ENCODE data around the gene ATP10A.
"Not testable (repeated sequence)": the region's sequence is repeated elsewhere in the genome, so short reads cannot be mapped to it uniquely, and the experiment has no call there.

The ATP10A gene

DNA sequence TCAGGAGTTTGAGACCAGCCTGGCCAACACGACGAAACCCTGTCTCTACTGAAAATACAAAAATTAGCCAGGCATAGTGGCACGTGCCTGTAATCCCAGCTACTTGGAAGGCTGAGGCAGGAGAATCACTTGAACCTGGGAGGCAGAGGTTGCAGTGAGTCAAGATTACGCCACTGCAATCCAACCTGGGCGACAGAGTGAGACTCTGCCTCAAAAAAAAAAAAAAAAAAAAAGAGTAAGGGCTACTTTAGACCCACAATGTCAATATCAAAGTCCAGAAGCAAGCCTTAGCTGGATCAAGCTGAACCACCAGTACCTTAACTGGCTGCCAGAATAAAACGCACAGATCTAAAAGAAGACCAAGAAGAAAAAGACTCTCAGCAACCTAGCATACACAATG lies 17.8 kb upstream of the ATP10A start:
- DNase-seq, result not testable (repeated sequence)

DNA sequence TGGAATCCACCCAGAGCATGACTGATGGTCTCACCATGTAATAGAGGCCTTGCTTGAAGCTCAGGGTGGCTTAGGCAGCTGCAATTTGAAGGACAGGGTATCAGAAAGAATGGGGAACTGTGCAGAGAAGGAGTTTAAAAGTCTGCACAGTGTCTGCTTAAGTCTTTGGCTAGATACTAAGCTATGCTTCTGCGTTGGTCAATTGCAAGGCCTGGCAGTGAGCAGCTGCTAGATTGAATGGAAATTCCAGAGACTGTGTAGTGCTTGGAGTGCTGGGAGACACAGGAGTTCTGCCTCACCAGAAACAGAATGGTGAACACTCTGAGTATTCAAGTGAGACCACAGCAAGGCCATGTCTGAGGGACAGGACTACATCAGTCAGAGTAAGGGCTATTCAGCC lies 17.3 kb upstream of the ATP10A start:
- no peak for DNase-seq

DNA sequence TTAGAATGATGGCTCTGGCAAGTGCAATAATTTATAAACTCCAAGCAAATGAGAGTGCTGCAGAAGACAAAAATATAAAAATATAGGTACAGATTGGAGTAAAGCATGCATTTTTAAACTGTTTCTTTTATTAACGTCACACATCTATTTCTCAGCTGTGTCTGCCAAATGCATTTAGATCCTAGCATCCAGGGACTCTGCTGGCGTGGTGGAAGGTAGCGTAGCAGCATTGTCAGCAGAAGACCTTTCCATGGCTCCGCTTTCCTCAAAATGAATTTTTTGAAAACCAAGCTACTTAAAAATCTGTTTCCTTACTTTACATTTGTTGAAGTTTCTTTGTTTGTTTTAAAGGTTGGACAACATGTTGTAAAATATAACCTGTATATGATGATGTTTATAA lies 16.3 kb upstream of the ATP10A start:
- no peak for DNase-seq

DNA sequence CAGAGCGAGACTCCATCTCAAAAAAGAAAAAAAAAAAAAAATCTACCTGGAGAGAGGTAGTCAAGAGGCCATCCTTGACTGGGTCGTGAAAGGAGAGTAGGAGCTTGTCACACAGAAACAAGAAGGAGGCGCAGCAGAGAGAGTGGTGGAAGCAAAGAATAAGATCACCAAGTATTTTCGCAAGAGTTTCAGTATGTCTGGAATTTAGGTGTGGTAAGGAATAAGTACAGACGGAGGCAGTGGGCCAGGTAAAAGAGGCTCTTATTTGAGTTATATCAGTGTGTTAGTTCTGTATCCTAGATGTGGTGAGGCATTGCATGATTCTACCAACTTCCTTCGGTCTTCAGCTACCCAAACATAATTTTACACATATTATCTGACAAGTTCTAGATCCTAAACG lies 14.6 kb upstream of the ATP10A start:
- DNase-seq, result no peak

DNA sequence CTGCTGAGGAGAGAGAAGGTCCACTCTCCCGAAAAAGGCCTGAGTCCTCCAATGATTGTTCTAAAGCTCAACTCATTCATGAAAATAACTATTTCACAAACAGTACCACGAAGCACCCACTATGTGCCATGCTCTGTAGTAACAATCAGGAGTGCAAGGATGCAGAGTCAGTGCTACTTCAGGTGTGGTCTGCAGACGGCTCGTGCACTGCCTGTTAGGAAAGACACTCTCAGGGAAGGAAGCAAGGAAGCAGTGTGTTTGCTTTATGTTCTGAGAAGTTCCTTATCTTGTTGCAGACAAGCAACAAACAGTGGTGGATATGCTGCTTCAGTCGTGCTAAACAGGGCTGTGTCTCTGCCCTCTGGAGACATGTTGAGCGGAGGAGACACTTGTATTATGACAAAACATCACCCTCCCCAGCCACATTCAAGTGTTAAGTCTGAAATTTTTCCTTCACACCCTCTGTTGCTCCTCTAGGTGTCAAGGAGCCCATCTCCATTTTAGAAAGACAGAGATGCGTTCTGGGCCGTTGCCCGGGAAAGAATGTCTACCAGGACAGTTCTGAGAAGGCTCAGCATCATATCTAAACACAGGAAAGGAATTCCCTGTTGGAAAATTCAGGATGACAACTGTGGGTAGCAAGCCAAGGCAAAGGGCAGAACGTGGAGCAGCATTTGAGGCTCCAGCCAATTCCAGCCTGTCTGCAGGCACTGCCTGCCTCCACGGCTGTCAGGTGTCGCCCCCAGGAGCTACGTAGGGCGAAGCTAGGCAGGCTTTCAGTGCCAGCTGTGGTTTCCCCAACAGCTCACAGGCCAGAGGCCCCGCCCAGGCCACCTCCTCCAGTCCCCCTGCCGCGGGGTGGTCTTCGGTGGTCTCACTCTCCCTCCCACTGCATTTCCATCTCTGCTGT lies 13.4 kb upstream of the ATP10A start:
- no peak for DNase-seq

DNA sequence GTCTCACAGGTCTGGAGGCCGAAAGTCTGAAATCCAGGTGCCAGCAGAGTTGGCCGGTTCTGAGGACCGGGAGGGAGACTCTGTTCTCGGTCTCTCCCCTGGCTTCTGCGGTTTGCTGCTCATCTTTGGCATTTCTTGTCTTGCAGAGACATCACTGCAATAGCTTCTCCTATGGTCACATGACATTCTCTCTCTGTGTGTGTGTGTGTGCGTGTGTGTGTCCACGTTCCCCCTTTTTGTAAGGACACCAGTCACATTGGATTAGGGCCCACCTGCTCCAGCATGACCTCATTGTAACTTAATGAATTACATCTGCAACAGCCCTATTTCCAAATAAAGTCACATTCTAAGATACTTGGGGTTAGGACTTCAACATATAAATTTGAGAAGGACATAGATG lies 12.4 kb upstream of the ATP10A start:
- DNase-seq, result no peak

DNA sequence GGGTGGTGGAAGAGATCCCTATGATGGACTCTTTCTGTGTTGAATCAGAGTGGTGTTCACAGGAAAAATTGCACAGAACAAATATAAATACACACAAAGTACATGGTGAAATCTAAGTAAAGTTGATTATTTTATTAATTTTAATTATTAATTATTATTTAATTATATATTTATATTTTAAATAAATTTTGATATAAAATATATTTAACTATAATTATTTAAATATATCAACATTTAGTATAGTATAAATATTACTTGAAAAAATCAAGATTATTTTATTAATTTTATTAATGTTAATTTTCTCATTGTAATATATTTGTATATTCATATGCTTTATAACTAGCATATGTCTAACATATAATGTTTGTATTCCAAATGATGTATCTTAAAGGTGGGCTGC lies 11.3 kb upstream of the ATP10A start:
- DNase-seq, result no peak

DNA sequence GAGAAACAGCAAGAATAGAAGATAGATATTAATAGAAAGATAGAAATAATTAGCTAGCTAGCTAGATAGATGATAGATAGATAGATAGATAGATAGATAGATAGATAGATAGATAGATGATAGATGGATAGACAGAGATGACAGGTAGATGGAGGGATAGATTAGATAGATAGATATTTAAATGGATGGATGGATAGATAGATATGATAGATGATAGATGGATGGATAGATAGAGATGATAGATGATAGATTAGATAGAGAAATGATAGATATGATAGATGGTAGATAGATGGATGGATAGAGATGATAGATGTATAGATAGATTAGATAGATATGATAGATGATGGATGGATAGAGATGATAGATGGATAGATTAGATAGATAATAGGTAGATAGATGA lies 8.3 kb upstream of the ATP10A start:
- no peak for DNase-seq

DNA sequence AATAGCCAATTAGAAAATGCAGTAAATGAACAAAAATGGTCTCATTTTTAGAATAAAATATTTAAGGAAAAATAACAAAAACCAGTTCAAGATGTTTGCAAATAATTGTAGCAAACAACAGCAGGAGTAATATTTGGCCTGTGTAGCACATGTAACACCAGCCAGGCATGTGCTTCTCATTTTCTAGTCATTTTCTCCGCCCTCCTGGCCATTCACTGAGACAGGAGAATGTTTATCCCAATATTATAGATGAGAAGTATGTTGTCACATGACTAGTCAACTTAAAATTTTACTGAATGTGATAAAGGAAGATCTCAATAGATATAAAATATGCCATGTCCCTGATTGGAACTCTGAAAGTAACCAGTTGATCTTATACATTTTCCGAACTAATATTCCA lies 7.8 kb upstream of the ATP10A start:
- DNase-seq, result no peak

DNA sequence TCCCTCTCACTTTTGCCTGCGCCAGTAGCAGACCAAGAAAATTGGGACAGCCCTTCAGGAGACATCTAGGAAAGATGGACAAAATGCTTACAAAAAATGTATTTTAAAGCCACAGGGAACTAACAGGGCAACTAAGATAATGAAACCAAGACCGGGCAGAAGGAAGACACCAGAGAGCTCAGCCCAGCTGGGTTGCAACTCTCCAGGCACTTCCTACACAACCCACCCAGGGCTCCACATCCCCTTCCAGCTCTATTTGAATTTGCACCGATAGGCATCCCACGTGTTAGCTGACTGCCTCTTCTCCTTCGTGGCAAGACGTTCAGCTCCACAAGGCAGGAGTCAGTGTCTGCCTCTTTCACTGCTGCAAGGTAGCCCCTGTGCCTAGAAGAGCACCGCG lies 6.6 kb upstream of the ATP10A start:
- DNase-seq, result no peak

DNA sequence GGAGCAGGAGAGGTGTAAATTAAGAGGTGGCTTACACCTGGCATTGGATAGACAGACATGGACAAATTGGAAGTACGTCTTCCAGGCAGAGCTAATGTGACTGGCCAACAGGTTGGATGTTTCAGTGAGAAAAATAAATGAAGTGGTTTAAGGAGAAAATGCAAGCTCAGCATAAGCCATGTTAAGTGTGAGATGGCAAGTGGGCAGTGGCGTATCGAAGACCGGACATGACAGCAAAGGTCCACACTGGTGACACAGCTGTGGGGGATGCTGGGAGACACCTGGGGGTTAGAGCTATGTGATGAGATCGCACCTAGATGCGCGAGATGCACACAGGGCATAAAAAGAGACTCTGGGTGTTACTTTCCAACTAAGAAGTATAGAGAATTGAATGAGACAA lies 3.7 kb upstream of the ATP10A start:
- DNase-seq, result no peak

DNA sequence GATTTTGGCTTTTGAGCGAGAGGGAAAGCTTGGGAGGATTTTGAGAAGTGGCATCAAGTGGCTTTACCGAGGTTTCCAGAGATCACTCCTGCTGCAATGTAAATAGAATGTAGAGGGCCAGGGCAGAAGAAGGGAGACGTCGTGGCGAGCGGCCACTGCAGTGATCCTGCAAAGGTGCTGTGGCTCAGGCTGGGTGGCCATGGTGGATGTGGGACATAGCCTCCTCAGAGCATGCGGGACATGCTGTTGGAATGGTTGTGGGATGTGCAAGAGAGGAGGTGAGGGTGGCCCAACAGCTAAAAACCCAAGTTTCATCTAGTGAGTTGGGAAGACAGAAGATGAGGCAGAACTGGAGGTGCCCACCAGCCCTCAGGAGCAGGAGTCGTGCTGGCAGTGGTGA lies 3.1 kb upstream of the ATP10A start:
- no peak for DNase-seq

DNA sequence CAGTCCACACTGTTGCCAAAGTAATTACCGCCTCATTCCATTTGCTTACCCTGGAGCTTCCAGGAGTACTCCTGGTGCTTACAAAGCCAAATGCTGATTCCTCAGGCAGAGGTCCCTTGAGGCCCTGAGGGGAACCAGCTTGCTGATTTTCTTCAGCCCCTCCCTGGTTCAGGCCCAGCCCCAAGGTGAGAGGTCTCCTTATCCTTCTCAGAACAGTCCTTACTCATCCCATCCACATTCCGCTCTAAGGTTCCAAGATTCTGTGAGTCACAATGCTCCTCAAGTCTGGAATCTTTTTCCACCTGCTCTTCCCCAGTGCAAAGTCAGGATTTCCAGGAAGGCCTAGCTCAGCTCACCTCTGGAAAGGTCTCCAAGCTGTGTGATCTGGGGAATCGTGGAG lies 1.8 kb upstream of the ATP10A start:
- DNase-seq, result no peak

DNA sequence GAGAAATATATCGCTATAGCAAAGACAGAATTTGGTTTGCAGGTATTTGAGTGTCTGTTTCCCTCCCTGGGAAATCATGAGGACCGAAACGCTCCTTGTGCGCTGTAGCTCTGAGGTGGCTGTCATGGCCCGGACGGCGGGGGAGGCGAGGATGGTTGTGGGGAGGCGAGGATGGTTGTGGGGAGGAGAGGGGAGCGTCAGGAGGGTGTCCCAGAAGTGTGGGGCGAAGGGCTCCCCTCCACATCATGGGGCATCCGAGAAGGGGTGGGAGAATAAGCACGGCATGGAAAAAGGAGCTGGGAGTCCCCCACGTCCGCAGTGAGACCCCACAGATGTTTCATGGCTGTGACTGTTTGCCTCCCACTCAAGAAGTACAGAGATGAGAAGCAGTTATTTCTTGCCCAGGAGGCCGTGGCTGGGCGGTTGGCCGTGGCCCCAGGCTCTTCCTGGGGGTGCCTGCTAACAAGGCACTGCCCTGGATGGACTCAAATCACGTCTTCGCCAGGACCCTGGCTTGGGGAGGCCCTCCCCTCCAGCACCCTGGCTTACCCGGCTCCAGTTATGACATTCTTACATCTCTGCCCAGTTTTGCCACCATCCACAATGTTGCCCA lies 947 bp upstream of the ATP10A start:
- no peak for DNase-seq

DNA sequence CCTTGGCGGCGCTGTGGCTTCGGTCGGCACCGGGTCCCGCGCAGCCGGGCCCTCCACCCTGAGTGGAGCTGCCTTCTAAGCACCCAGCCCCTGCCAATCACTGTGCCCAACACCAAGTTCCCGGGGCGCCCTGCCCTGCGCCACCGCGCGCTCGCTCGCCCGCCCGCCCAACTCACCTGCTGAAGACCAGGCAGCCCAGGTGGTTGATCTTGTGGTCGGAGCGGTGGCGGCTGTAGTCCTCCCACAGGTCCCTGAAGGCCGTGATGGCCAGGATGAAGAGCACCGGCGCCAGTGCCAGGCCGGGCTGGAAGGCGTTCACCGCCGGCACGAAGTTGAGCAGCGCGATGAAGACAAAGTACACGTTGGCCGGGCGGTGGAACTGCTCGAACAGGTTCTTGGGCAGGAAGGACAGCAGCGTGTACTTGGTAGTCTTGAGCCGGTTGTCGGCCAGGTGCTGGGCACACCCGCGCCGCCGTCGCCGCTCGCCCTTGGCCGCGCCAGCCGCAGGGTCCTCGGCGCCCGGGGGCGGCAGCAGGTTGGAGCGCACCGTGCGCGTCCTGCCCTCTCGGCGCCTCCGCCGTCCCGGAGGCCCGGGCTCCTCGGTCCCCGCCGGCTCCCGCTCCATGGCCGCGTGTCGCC lies 536 bp downstream of the ATP10A start:
- DNase-seq, result peak; percentile 22 to 64 (median 32)

DNA sequence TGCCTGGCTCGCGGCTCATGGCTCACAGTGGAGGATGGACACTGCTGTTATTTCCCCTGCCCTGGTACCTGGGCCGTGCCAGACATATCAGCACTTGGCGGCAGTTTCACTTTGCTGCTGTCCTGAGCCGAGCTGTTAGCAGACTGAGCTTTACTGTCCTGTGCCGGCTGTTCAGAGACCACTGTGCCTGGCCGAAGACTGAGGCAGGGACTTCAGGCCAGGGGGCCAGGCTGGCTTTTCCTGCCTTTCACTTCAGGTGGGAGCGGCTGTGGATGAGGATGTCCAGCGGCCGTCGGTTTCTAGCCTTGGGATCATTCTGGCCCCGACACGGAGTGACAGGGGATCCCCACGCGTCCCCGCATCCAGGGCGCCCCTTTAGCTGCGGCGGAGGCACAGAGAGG lies 1.1 kb downstream of the ATP10A start:
- DNase-seq, result peak in 1 of 4 experiments; percentile 21

DNA sequence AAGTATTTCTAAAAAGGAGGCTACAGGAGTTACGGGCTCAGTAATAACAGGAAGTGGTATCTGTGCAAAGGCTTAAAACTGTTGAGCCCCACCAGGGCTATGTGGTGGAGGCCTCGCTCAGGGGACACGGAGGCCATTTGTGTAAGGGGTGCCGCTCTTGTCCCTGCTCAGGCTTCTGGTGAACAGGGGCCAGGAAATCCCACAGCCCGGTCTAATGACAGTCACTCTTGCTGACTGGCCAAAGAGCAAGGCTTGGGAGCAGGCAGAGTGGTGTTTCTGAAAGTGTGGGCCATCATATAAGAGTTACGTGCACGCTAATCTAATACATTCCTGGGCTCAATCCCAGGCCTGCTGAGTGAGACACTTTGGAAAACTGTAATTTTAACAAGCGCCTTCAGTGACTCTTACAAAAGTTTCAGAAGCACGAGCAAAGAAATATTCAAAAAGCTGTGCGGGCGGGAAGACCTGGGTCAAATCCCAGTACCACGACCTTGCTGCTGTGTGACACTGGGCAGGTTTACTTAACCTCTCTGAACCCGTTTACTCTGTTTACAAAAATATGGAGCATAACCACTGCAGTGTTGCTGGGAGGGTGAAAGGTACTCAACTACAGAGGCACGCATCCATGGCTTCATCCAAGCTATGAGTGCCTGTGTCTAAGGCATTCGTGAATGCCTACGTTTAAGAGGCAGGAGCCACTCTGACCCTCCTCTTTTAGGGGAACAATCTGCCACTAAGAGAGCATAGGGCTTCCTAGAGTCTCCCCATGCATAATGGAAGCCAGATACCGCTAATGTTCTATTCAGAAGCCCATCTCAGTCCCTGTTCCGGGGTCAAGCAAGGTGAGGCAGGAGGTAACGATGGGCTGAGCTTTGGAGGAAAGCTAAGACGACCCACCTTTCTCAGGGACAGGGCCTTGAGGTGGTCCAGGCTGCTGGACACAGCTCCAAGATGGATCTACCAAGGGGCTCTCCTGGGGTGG lies 2.0 kb downstream of the ATP10A start:
- peak in 2 of 4 experiments; percentile 25 to 39 for DNase-seq

DNA sequence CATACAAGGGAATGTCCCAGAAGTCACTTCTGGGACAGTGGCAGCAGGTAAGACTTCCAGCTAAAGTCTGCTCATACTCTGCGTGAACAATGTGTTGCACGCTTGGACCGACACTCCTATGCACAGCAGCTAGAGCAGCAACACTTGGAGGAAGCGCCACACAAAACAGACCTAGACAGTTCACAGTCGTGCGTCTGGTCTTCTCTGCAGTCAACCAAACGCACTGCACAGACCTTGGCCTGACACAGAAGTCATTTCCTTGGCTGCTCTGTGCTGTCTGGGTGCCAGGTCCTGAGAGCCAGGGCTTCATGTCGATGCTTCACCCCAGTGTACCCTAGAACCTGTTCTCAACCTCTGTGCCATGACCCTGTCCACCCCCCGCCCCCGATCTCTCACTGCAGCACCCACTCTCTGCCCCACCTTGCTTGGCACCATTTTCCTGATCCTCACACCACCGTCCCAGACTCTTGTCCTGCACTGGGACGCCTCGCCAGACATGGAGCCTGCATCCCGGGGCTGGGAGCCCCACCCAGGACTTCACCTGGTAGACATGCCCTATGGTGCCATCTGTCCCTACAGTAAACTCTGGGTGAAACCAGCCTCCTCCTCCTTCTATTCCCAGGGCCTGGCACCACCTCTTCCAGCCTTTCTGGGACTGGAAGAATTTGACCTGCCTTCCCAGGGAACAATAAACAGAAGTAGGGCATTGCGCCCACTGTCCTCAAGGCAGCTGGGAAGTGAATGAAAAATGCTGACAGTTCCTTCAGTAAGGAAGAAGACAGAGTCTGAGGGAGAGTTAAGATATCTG lies 3.1 kb downstream of the ATP10A start:
- peak in 2 of 4 experiments; percentile 41 to 51 for DNase-seq

DNA sequence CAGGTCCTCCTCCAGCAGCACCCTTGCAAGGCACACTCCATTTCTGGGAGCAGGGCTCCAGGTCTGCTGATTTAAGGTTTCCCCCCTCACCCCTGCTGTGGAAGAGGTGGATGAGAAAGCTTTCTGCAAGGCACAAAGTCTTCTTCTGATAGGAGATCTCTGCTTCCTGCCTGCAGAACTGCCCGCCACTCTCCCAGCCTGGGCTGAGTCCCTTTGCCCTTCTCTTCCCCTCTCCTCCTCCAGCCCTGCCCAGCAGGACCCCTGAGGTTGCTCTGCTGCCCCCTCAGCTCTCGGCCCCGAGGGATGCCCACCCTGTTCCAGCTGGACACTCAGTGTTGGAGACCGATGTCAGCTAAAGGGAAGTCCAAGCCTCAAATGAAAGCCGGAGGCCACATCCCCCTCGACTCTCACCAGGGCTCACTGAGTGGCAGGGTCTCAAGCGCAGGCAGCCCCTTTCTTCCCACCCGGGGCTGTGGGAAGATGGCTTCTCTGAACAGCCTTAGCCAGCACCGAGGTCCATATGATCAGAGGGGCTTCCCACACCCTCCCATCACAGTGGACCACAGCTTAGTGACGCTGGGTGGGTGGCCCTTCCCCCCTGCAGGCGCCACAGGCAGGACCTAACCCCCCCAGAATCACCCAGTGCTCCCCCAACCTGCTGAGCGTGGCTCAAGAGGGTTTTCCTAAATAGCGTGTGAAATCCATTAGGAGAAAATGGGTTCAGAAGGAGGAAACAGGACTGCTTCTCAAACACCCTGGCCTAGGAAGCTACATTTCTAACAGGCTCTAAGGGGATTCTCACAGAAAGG lies 4.0 kb downstream of the ATP10A start:
- DNase-seq, result no peak

DNA sequence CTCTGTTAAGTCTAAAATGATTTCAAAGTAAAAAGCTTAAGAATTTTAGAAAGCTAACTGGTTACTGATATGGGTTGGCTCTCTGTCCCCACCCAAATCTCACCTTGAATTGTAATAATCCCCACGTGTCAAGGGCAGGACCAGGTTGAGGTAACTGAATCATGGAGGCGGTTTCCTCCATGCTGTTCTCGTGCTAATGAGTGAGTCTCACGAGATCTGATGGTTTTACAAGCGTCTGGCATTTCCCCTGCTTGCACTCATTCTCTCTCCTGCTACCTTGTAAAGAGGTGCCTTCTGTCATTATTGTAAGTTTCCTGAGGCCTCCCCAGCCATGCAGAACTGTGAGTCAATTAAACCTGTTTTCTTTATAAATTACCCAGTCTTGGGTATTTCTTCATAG lies 7.1 kb downstream of the ATP10A start:
- DNase-seq, result not testable (repeated sequence)

All from activated naive CD4-positive, alpha-beta T cell (primary cell).